ENCODE results near the gene ABHD2.

The ABHD2 gene

DNA sequence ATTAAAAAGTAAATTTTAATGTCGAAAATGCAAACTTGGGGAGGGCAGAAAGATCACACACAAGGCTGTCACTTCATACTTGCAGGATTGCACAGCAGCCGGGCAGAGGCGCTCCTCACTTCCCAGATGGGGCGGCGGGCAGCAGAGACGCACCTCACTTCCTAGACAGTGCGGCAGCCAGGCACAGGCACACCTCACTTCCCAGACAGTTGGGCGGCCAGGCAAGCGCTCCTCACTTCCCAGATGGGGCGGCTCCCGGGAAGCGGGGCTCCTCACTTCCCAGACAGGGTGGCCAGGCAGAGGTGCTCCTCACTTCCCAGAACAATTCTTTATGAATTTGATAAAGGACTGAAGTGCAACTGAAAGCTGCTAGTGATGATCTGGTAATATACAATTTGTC is 111.9 kb downstream of the ABHD2 start:
- no peak for TF ChIP-seq ZNF292 (tag by site-specific recombination; IDR thresholded peaks at IDR 0.05; ENCODE audit: borderline replicate concordance, low read depth)
- no peak for TF ChIP-seq ZNF776 (tag by site-specific recombination; IDR thresholded peaks at IDR 0.05; ENCODE audit: borderline replicate concordance)
- no peak for TF ChIP-seq GLIS1 (tag by site-specific recombination; IDR thresholded peaks at IDR 0.05)
- TF ChIP-seq, protein P1, sequence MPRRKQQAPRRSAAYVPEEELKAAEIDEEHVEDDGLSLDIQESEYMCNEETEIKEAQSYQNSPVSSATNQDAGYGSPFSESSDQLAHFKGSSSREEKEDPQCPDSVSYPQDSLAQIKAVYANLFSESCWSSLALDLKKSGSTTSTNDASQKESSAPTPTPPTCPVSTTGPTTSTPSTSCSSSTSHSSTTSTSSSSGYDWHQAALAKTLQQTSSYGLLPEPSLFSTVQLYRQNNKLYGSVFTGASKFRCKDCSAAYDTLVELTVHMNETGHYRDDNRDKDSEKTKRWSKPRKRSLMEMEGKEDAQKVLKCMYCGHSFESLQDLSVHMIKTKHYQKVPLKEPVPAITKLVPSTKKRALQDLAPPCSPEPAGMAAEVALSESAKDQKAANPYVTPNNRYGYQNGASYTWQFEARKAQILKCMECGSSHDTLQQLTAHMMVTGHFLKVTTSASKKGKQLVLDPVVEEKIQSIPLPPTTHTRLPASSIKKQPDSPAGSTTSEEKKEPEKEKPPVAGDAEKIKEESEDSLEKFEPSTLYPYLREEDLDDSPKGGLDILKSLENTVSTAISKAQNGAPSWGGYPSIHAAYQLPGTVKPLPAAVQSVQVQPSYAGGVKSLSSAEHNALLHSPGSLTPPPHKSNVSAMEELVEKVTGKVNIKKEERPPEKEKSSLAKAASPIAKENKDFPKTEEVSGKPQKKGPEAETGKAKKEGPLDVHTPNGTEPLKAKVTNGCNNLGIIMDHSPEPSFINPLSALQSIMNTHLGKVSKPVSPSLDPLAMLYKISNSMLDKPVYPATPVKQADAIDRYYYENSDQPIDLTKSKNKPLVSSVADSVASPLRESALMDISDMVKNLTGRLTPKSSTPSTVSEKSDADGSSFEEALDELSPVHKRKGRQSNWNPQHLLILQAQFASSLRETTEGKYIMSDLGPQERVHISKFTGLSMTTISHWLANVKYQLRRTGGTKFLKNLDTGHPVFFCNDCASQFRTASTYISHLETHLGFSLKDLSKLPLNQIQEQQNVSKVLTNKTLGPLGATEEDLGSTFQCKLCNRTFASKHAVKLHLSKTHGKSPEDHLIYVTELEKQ (tag by site-specific recombination; IDR thresholded peaks at IDR 0.05; ENCODE audit: borderline replicate concordance): no peak
- TF ChIP-seq ZBTB21 (tag by site-specific recombination; IDR thresholded peaks at IDR 0.05): no peak
- TF ChIP-seq ZNF221 (tag by site-specific recombination; IDR thresholded peaks at IDR 0.05; ENCODE audit: borderline replicate concordance): no peak
- TF ChIP-seq, protein P2, sequence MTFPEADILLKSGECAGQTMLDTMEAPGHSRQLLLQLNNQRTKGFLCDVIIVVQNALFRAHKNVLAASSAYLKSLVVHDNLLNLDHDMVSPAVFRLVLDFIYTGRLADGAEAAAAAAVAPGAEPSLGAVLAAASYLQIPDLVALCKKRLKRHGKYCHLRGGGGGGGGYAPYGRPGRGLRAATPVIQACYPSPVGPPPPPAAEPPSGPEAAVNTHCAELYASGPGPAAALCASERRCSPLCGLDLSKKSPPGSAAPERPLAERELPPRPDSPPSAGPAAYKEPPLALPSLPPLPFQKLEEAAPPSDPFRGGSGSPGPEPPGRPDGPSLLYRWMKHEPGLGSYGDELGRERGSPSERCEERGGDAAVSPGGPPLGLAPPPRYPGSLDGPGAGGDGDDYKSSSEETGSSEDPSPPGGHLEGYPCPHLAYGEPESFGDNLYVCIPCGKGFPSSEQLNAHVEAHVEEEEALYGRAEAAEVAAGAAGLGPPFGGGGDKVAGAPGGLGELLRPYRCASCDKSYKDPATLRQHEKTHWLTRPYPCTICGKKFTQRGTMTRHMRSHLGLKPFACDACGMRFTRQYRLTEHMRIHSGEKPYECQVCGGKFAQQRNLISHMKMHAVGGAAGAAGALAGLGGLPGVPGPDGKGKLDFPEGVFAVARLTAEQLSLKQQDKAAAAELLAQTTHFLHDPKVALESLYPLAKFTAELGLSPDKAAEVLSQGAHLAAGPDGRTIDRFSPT (tag by site-specific recombination; IDR thresholded peaks at IDR 0.05): no peak
- no peak for TF ChIP-seq KLF7 (tag by site-specific recombination; IDR thresholded peaks at IDR 0.05; ENCODE audit: borderline replicate concordance)
- TF ChIP-seq, protein P3, sequence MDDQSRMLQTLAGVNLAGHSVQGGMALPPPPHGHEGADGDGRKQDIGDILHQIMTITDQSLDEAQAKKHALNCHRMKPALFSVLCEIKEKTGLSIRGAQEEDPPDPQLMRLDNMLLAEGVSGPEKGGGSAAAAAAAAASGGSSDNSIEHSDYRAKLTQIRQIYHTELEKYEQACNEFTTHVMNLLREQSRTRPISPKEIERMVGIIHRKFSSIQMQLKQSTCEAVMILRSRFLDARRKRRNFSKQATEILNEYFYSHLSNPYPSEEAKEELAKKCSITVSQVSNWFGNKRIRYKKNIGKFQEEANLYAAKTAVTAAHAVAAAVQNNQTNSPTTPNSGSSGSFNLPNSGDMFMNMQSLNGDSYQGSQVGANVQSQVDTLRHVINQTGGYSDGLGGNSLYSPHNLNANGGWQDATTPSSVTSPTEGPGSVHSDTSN (CRISPR knock-in tag; IDR thresholded peaks at IDR 0.05): no peak
- no peak for TF ChIP-seq ZNF473 (tag by site-specific recombination; IDR thresholded peaks at IDR 0.05)
- TF ChIP-seq ZNF530 (tag by site-specific recombination; IDR thresholded peaks at IDR 0.05; ENCODE audit: low read depth): no peak
- no peak for TF ChIP-seq ZNF175 (tag by site-specific recombination; IDR thresholded peaks at IDR 0.05)
- TF ChIP-seq, protein P4, sequence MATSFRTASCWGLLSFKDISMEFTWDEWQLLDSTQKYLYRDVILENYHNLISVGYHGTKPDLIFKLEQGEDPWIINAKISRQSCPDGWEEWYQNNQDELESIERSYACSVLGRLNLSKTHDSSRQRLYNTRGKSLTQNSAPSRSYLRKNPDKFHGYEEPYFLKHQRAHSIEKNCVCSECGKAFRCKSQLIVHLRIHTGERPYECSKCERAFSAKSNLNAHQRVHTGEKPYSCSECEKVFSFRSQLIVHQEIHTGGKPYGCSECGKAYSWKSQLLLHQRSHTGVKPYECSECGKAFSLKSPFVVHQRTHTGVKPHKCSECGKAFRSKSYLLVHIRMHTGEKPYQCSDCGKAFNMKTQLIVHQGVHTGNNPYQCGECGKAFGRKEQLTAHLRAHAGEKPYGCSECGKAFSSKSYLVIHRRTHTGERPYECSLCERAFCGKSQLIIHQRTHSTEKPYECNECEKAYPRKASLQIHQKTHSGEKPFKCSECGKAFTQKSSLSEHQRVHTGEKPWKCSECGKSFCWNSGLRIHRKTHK (tag by site-specific recombination; IDR thresholded peaks at IDR 0.05): no peak
- no peak for TF ChIP-seq ZNF16 (tag by site-specific recombination; IDR thresholded peaks at IDR 0.05; ENCODE audit: low read depth)
- Histone ChIP-seq H3K4me3 (ENCODE audit: low read depth, low read length) (no peak overlapping the region), H3K27ac (ENCODE audit: extremely low read depth, low read depth, low read length) (no peak overlapping the region), H3K9me3 (ENCODE audit: control insufficient read depth, insufficient read depth, low read depth, low read length) (no peaks in the 10 kb centered on the region), H3K36me3 (ENCODE audit: control insufficient read depth in 2 of 2, insufficient read depth in 1 of 2, low read length in 2 of 2) (peaks cover 0 to 4% of the 10 kb centered on the region in 2 experiments; a peak in 1 of 3 replicates), H3K4me1 (ENCODE audit: control insufficient read depth, insufficient read depth, low read length) (peaks cover 22% of the 10 kb centered on the region)
- POLR2A ChIA-PET: no interaction called here
- CTCF ChIA-PET: interaction anchor here (0.6 to 0.7 kb wide), 2 partner anchors 11 to 43 kb away, joined by 3 read pairs; partner anchors contain the start of gene FANCI

DNA sequence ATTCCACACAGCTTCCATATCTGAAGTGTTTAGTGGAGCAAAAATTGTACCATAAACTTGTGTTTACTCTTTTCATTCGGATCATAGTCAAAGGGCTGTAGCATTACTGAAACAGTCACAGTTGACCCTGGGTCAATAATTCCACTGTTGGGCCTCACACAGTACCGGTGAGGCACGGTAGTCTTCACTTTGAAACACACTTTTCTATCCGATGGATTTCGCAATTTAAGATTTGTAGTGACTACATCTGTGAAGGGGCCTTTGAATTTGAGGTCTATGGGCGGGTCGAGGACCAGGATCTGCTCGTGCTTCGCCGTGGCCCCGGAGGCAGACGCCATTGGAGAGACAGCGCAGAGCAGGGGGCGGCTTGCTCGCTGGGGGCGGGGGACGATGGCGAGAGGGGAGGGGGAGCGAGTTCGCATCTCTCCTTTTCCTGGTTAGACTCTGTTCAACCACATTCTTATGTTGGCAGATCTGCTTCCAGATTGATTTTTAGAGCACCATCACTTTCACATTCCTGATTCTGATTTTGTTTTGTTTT is 113.3 kb downstream of the ABHD2 start:
- POLR2A ChIA-PET: no interaction called here
- CTCF ChIA-PET: no interaction called here
- TF ChIP-seq SP3 (tag by site-specific recombination; IDR thresholded peaks at IDR 0.05): no peak
- TF ChIP-seq ZBTB7A (tag by site-specific recombination; IDR thresholded peaks at IDR 0.05; ENCODE audit: low read depth): no peak
- no peak for TF ChIP-seq ZNF660 (tag by site-specific recombination; IDR thresholded peaks at IDR 0.05)
- Histone ChIP-seq H3K4me1 (ENCODE audit: control insufficient read depth, insufficient read depth, low read length) (peaks cover 22% of the 10 kb centered on the region), H3K9me3 (ENCODE audit: control insufficient read depth, insufficient read depth, low read depth, low read length) (no peaks in the 10 kb centered on the region), H3K4me3 (ENCODE audit: low read depth, low read length) (no peak overlapping the region), H3K36me3 (ENCODE audit: control insufficient read depth in 2 of 2, insufficient read depth in 1 of 2, low read length in 2 of 2) (no peaks in the 10 kb centered on the region), H3K27ac (ENCODE audit: extremely low read depth, low read depth, low read length) (no peak overlapping the region)

Data from HEK293 (cell line).